Natural killer cell (primary cell): ENCODE data around the gene PGAP3. TPM values are rescaled to one million over a fixed set of nuclear protein-coding genes. Genes with fewer than 3 reads are reported as not detected.

Experiments
- ATAC-seq, 3 donors: fragments of 150-1000 bp in 2 of 3; fragments of 200-7000 bp in 1 of 3; cut with Tn5 transposase; 1 replicate in 1 of 3; 2 replicates in 2 of 3; pipeline ENCODE4 v1.10.0; 2021; ENCODE audit warnings: mild to moderate bottlenecking in 2 of 3, moderate library complexity in 2 of 3
- DNase-seq, 2 donors: peaks; one replicate each; pipeline versions ENCODE4 v3.0.0 to v3.0.0-alpha.2; 2013 to 2021; ENCODE audit warnings: mixed read lengths in 1 of 2
- H3K27ac ChIP-seq: one replicate; pipeline ENCODE4 v1.5.1; 2013; ENCODE audit warnings: mild to moderate bottlenecking, low read length
- H3K27me3 ChIP-seq: one replicate; pipeline ENCODE4 v1.6.1; 2013; ENCODE audit warnings: low read length; ENCODE audit not compliant: control insufficient read depth, insufficient read depth
- H3K36me3 ChIP-seq: one replicate; pipeline ENCODE4 v1.6.1; 2013; ENCODE audit warnings: low read length; ENCODE audit not compliant: control insufficient read depth, insufficient read depth
- H3K4me1 ChIP-seq: one replicate; pipeline ENCODE4 v1.6.1; 2013; ENCODE audit warnings: low read length; ENCODE audit not compliant: control insufficient read depth, insufficient read depth
- H3K4me3 ChIP-seq: one replicate; pipeline ENCODE4 v1.5.1; 2013; ENCODE audit warnings: low read length
- H3K9me3 ChIP-seq: one replicate; pipeline ENCODE4 v1.6.1; 2013; ENCODE audit warnings: low read length; ENCODE audit not compliant: control insufficient read depth, insufficient read depth
- H3K27ac Mint-ChIP-seq, 2 donors: one replicate each; pipeline ENCODE4 v1.8.0; 2022; ENCODE audit warnings: mild to moderate bottlenecking in 2 of 2, mixed read lengths in 2 of 2, moderate library complexity in 1 of 2
- H3K27me3 Mint-ChIP-seq, 2 donors: one replicate each; pipeline ENCODE4 v1.8.0; 2022; ENCODE audit warnings: low read depth in 2 of 2, mixed read lengths in 2 of 2
- H3K36me3 Mint-ChIP-seq: one replicate; pipeline ENCODE4 v1.8.0; 2022; ENCODE audit warnings: mixed read lengths
- H3K4me1 Mint-ChIP-seq, 2 donors: one replicate each; pipeline ENCODE4 v1.8.0; 2022; ENCODE audit warnings: mixed read lengths in 2 of 2
- H3K4me3 Mint-ChIP-seq: one replicate; pipeline ENCODE4 v1.8.0; 2022; ENCODE audit warnings: mild to moderate bottlenecking, moderate library complexity, mixed read lengths
- H3K9me3 Mint-ChIP-seq, 2 donors: one replicate each; pipeline ENCODE4 v1.8.0; 2022; ENCODE audit warnings: mixed read lengths in 2 of 2
- CTCF ChIP-seq: fragments of 200-600 bp; IDR thresholded peaks from one replicate; pipeline ENCODE4 v1.8.0; 2022; ENCODE audit warnings: antibody characterized with exemption
- WGBS: methylation state at CpG from one replicate; pipeline ENCODE4 v1.1.7; 2013; ENCODE audit warnings: missing lambda C conversion rate; ENCODE audit not compliant: insufficient coverage; 5-methylcytosine and 5-hydroxymethylcytosine counted together
- intact Hi-C: fragments of 100-400 bp; cut with micrococcal nuclease; formaldehyde crosslinking; loops from one replicate; pipeline ENCODE4 v1.14.2; 2022
- total RNA-seq, 4 donors: library from RNA; stranded (reverse); fragments of 120-200 nt in 1 of 4; gene quantifications; one replicate each; pipeline versions ENCODE4 v1.2.3 to v1.2.4, GENCODE V29; 2013 to 2022

Gene PGAP3
- total RNA-seq, 3 donors from 2014 or later (not counting 1 experiment from before 2014, with no cell fraction given): 45.8 to 57.8 (median 52.4) TPM

DNA sequence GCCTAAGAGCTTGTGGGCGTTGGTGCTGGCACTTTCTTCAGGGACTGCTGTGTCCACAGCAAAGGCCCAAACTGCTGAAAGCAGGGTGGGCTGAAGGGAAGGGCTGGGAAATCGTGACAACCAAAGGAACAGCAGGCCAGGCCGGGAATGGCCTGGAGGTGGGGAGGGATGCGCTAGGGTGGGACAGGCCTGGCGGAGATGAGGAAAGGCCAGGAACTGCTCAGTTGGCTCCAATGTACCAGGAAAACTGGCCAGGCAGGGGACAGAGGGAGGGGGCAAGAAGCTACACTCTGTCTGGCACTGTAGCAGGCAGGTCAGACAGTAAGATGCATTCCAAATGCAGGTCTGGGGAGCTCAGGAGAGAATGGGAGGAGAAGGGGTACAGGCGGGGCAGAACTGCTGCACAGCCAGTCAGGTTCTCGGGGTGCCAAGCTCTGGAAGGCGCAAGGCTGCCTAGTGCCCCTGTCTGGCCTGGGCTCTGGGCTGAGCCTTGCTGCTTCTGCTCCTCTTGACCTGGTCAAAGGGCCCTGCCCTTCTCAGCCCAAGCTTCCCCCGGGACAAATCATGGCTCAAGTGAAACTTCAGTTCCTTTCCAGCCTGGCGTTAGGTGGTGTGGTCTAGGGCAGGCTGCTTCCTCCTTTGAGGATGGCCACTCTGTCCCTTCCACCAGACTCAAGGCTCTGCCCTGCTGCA, 12.3 kb downstream of the PGAP3 start:
- ATAC-seq (no peak), DNase-seq (no peak)
- H3K36me3 ChIP-seq: no peaks in the 10 kb centered on the region
- peaks cover 3% of the 10 kb centered on the region for H3K27me3 ChIP-seq
- Mint-ChIP-seq H3K9me3 (no peaks in the 10 kb centered on the region), H3K27ac (peak overlapping the region; percentile 95 to 98), H3K27me3 (no peaks in the 10 kb centered on the region), H3K36me3 (no peaks in the 10 kb centered on the region), H3K4me1 (peaks cover 50 to 66% of the 10 kb centered on the region in 2 donors), H3K4me3 (peak overlapping the region; percentile 80)
- peaks cover 64% of the 10 kb centered on the region for H3K4me1 ChIP-seq
- H3K9me3 ChIP-seq: no peaks in the 10 kb centered on the region
- peak overlapping the region; percentile 62 for H3K27ac ChIP-seq
- no peak for TF ChIP-seq CTCF
- 87% methylated on average over 10 of the region's 10 CpGs for WGBS
- intact Hi-C loops: loop anchor here (5.0 to 10.0 kb wide), 2 partner anchors 38 to 59 kb away; partner anchors contain the start of genes GRB7, MIEN1 and STARD3
- H3K4me3 ChIP-seq: no peak overlapping the region

DNA sequence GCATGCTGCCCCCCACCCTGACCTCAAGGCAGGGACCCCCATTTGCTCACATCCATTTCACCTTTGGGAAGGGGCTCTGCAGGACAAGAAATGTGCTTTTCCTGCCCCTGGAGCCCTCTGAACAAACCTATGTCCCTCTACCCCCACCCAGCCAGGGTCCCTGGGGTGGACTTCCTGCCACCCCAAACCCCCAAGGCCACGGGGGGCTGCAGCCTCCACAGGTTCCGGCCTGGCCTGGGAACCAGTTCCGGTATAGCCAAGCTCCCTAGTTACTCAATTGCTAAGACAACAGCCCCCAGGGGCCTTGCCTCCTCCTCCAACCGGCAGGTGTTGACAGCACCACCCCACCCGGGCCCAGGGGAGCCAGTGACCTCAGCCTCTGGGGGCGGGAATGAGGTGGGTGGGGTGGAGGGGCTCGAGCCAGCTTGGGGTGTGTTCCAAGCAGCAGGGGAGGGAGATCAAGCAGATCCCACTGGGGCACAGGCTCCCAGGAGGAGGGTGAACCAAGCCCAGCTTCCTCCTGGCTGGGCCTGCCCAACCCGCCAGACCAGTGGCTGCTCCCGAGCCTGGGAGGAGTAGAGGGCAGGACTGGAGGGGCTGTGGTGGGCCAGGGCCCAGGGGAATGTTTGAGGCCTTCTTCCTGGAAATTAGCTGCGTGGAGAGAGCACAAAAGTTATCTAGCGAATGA, 13.0 kb downstream of the PGAP3 start:
- no peaks in the 10 kb centered on the region for H3K36me3 Mint-ChIP-seq
- H3K9me3 Mint-ChIP-seq: no peaks in the 10 kb centered on the region
- DNase-seq (no peak), ATAC-seq (no peak)
- intact Hi-C loops: loop anchor here (5.0 to 10.0 kb wide), 2 partner anchors 38 to 60 kb away; partner anchors contain the start of genes GRB7, MIEN1 and STARD3
- no peaks in the 10 kb centered on the region for H3K9me3 ChIP-seq
- H3K4me1 ChIP-seq: peaks cover 57% of the 10 kb centered on the region
- no peak overlapping the region for H3K4me3 ChIP-seq
- TF ChIP-seq CTCF: no peak
- peaks cover 44 to 59% of the 10 kb centered on the region in 2 donors for H3K4me1 Mint-ChIP-seq
- H3K36me3 ChIP-seq: no peaks in the 10 kb centered on the region
- H3K27ac Mint-ChIP-seq: peak overlapping the region in 1 of 2 donors; percentile 98
- H3K27me3 Mint-ChIP-seq: no peaks in the 10 kb centered on the region
- H3K27ac ChIP-seq: peak overlapping the region; percentile 62
- H3K4me3 Mint-ChIP-seq: no peak overlapping the region
- WGBS: 58% methylated on average over 10 of the region's 11 CpGs
- peaks cover 3% of the 10 kb centered on the region for H3K27me3 ChIP-seq

DNA sequence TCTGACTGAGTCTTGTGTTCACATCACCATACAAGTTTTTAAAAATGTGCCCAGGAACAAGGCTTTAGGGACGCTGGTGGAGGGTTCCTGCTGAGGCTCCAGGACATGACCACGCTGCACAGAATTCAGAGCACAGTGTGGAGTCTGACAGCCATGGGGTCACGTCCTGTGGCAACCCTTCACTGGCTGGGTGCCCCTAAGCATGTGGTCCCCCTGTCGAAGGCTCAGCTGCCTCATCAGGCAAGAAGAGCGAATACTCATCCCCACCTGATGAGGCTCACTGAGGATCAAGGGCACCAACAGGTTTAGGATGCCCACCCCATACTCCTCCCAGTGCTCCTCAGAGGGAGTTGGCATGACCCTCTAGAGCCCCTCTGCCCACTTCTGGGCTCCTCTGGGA, 13.7 kb downstream of the PGAP3 start:
- TF ChIP-seq CTCF: no peak
- Mint-ChIP-seq H3K4me1 (peaks cover 37 to 53% of the 10 kb centered on the region in 2 donors), H3K9me3 (no peaks in the 10 kb centered on the region), H3K27me3 (no peaks in the 10 kb centered on the region), H3K27ac (no peak overlapping the region), H3K4me3 (no peak overlapping the region), H3K36me3 (no peaks in the 10 kb centered on the region)
- intact Hi-C loops: loop anchor here (10.0 kb wide), 1 partner anchor 61 kb away; the partner anchor contains the start of genes GRB7 and MIEN1
- no peaks in the 10 kb centered on the region for H3K9me3 ChIP-seq
- 87% methylated on average over 5 of the region's 5 CpGs for WGBS
- ATAC-seq (no peak), DNase-seq (no peak)
- H3K4me1 ChIP-seq: peaks cover 50% of the 10 kb centered on the region
- H3K4me3 ChIP-seq: no peak overlapping the region
- H3K27me3 ChIP-seq: peaks cover 3% of the 10 kb centered on the region
- no peak overlapping the region for H3K27ac ChIP-seq
- H3K36me3 ChIP-seq: no peaks in the 10 kb centered on the region
